ENCODE data around the gene CRYL1. TPM values are rescaled to one million over a fixed set of nuclear protein-coding genes. Genes with fewer than 3 reads are reported as not detected.
"Not testable (repeated sequence)": the region's sequence is repeated elsewhere in the genome, so short reads cannot be mapped to it uniquely, and the experiment has no call there.

The CRYL1 gene
- total RNA-seq, 1 experiment from 2014 or later: 5.9 TPM

GRCh38 chr13:20438801-20439200 is 86.9 kb downstream of the CRYL1 start:
- intact Hi-C loops (cut with micrococcal nuclease; ENCODE audit: unreplicated experiment): no loop called here
- H3K27me3 ChIP-seq (replicated peaks; ENCODE audit: insufficient read depth, low read depth, low read length, poor library complexity): no peaks in the 10 kb centered on the region
- no peaks in the 10 kb centered on the region for H3K36me3 ChIP-seq (ENCODE audit: insufficient read depth, low read length, poor library complexity, severe bottlenecking)
- no peak overlapping the region for H3K4me3 ChIP-seq (ENCODE audit: low read depth, low read length, poor library complexity, severe bottlenecking)
- POLR2A ChIA-PET (ENCODE audit: low non-redundant PET): no interaction called here
- no TSS peak for BruUV-seq (replicated peaks)
- no peak for DNase-seq (ENCODE audit: low spot score)
- TF ChIP-seq EZH2 (IDR thresholded peaks at IDR 0.05; ENCODE audit: borderline replicate concordance, low read depth, low read length, poor library complexity, severe bottlenecking) (no peak), CTCF (conservative IDR thresholded peaks at IDR 0.05; ENCODE audit: low read depth, low read length) (no peak)
- no peaks in the 10 kb centered on the region for H3K9me3 ChIP-seq (ENCODE audit: low read depth, low read length, poor library complexity, severe bottlenecking)
- H3K27ac ChIP-seq (ENCODE audit: low read depth, low read length, poor library complexity, severe bottlenecking): no peak overlapping the region
- CTCF ChIA-PET: no interaction called here
- H3K4me1 ChIP-seq (ENCODE audit: insufficient read depth, low read length, poor library complexity, severe bottlenecking): no peaks in the 10 kb centered on the region

DNA sequence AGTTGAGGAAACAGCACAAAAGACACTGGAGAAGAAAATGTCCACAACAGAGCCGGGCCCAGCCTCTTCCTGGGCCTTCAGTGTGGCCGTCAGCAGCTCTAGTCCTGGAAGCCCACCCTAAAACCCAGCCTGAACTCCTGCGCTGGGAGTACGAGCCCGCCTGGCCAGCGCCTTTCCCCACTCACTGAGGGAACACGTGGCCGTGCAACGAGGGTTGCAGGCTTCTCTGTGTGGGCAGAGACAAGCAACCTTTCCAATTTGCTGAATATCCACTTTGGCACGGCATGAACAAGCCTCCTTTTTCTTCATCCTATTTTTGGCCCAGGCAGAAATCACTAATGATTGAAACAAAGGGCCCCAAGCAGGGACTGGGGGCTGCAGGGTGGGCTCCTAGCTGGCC is 89.2 kb downstream of the CRYL1 start:
- H3K9me3 ChIP-seq (ENCODE audit: low read depth, low read length, poor library complexity, severe bottlenecking): no peaks in the 10 kb centered on the region
- H3K4me1 ChIP-seq (ENCODE audit: insufficient read depth, low read length, poor library complexity, severe bottlenecking): no peaks in the 10 kb centered on the region
- H3K27ac ChIP-seq (ENCODE audit: low read depth, low read length, poor library complexity, severe bottlenecking): no peak overlapping the region
- no TSS peak for BruUV-seq (replicated peaks)
- ChIA-PET CTCF (no interaction called here), POLR2A (ENCODE audit: low non-redundant PET) (no interaction called here)
- no peaks in the 10 kb centered on the region for H3K27me3 ChIP-seq (replicated peaks; ENCODE audit: insufficient read depth, low read depth, low read length, poor library complexity)
- intact Hi-C loops (cut with micrococcal nuclease; ENCODE audit: unreplicated experiment): no loop called here
- H3K4me3 ChIP-seq (ENCODE audit: low read depth, low read length, poor library complexity, severe bottlenecking): no peak overlapping the region
- no peak for DNase-seq (ENCODE audit: low spot score)
- no peaks in the 10 kb centered on the region for H3K36me3 ChIP-seq (ENCODE audit: insufficient read depth, low read length, poor library complexity, severe bottlenecking)
- TF ChIP-seq CTCF (conservative IDR thresholded peaks at IDR 0.05; ENCODE audit: low read depth, low read length) (no peak), EZH2 (IDR thresholded peaks at IDR 0.05; ENCODE audit: borderline replicate concordance, low read depth, low read length, poor library complexity, severe bottlenecking) (no peak)

GRCh38 chr13:20435616-20436368 is 89.9 kb downstream of the CRYL1 start:
- H3K4me3 ChIP-seq (ENCODE audit: low read depth, low read length, poor library complexity, severe bottlenecking): no peak overlapping the region
- H3K9me3 ChIP-seq (ENCODE audit: low read depth, low read length, poor library complexity, severe bottlenecking): no peaks in the 10 kb centered on the region
- no peaks in the 10 kb centered on the region for H3K36me3 ChIP-seq (ENCODE audit: insufficient read depth, low read length, poor library complexity, severe bottlenecking)
- no peak overlapping the region for H3K27ac ChIP-seq (ENCODE audit: low read depth, low read length, poor library complexity, severe bottlenecking)
- no peak for TF ChIP-seq CTCF (conservative IDR thresholded peaks at IDR 0.05; ENCODE audit: low read depth, low read length)
- CTCF ChIA-PET: no interaction called here
- H3K4me1 ChIP-seq (ENCODE audit: insufficient read depth, low read length, poor library complexity, severe bottlenecking): no peaks in the 10 kb centered on the region
- intact Hi-C loops (cut with micrococcal nuclease; ENCODE audit: unreplicated experiment): no loop called here
- no peaks in the 10 kb centered on the region for H3K27me3 ChIP-seq (replicated peaks; ENCODE audit: insufficient read depth, low read depth, low read length, poor library complexity)
- BruUV-seq (replicated peaks): no TSS peak
- DNase-seq (ENCODE audit: low spot score): no peak
- POLR2A ChIA-PET (ENCODE audit: low non-redundant PET): no interaction called here

DNA sequence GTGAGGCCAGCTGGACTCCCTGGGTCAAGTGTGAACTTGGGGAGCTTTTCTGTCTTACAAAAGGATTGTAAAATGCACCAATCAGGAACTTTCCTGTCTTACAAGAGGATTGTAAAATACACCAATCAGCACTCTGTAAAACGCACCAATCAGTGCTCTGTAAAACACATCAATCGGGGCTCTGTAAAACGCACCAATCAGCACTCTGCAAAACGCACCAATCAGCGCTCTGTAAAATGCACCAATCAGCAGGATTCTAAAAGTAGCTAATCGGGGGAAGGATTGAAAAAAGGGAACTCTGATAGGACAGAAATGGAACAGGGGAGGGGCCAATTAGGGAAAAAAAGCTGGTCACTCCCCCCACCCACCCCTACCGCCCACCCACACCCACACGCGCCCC is 91.4 kb downstream of the CRYL1 start:
- CTCF ChIA-PET; BruUV-seq (replicated peaks): not testable (repeated sequence)

More for the DNA sequence above, 91.4 kb downstream of the CRYL1 start:
- H3K4me1 ChIP-seq (ENCODE audit: insufficient read depth, low read length, poor library complexity, severe bottlenecking); H3K27ac ChIP-seq (ENCODE audit: low read depth, low read length, poor library complexity, severe bottlenecking); H3K36me3 ChIP-seq (ENCODE audit: insufficient read depth, low read length, poor library complexity, severe bottlenecking); DNase-seq (ENCODE audit: low spot score); intact Hi-C loops (cut with micrococcal nuclease; ENCODE audit: unreplicated experiment); POLR2A ChIA-PET (ENCODE audit: low non-redundant PET); H3K9me3 ChIP-seq (ENCODE audit: low read depth, low read length, poor library complexity, severe bottlenecking); H3K4me3 ChIP-seq (ENCODE audit: low read depth, low read length, poor library complexity, severe bottlenecking); H3K27me3 ChIP-seq (replicated peaks; ENCODE audit: insufficient read depth, low read depth, low read length, poor library complexity): not testable (repeated sequence)

Measured in A673 (cell line).